ENCODE measurements around the gene SNX24. TPM values are rescaled to one million over a fixed set of nuclear protein-coding genes. Genes with fewer than 3 reads are reported as not detected.
"Not testable (repeated sequence)": the region's sequence is repeated elsewhere in the genome, so short reads cannot be mapped to it uniquely, and the experiment has no call there.

SNX24 gene
- total RNA-seq, 2 donors from 2014 or later = 9.8 to 13.3 TPM

GRCh38 chr5:122908108-122908507, 62.7 kb downstream of the SNX24 start:
- no peak for DNase-seq (ENCODE audit: low spot score)
- H3K4me1 ChIP-seq (replicated peaks) = no peaks in the 10 kb centered on the region
- 90% methylated on average over 6 of the region's 6 CpGs for WGBS
- no peak for TF ChIP-seq CTCF (IDR thresholded peaks at IDR 0.05)
- TF ChIP-seq POLR2A (IDR thresholded peaks at IDR 0.05) = no peak
- TF ChIP-seq POLR2AphosphoS5 (IDR thresholded peaks at IDR 0.05) = no peak
- no peaks in the 10 kb centered on the region for H3K9me3 ChIP-seq
- H3K4me3 ChIP-seq = no peak overlapping the region
- H3K36me3 ChIP-seq = no peaks in the 10 kb centered on the region
- no peak overlapping the region for H3K27ac ChIP-seq
- no peaks in the 10 kb centered on the region for H3K27me3 ChIP-seq (replicated peaks; ENCODE audit: insufficient read depth)
- intact Hi-C loops (cut with DNase I) = loop anchor here (10.0 kb wide), 1 partner anchor 177 kb away; the partner anchor contains the start of gene PRDM6

- Histone ChIP-seq H3K4me3 (no peak overlapping the region), H3K9me3 (no peaks in the 10 kb centered on the region), H3K4me1 (replicated peaks) (no peaks in the 10 kb centered on the region), H3K27me3 (replicated peaks; ENCODE audit: insufficient read depth) (no peaks in the 10 kb centered on the region), H3K36me3 (no peaks in the 10 kb centered on the region), H3K27ac (no peak overlapping the region)
- TF ChIP-seq POLR2AphosphoS5 (IDR thresholded peaks at IDR 0.05) (no peak), CTCF (IDR thresholded peaks at IDR 0.05) (no peak), POLR2A (IDR thresholded peaks at IDR 0.05) (no peak)
- intact Hi-C loops (cut with DNase I) = loop anchor here (10.0 kb wide), 1 partner anchor 176 kb away; the partner anchor contains the start of gene PRDM6
- no peak for DNase-seq (ENCODE audit: low spot score)
- WGBS = 90% methylated on average over 6 of the region's 6 CpGs
These were observed 63.2 kb downstream of the SNX24 start for GRCh38 chr5:122908662-122909061.

- no peaks in the 10 kb centered on the region for H3K36me3 ChIP-seq
- 92% methylated on average over 5 of the region's 5 CpGs for WGBS
- intact Hi-C loops (cut with DNase I) = loop anchor here (10.0 kb wide), 1 partner anchor 175 kb away; the partner anchor contains the start of gene PRDM6
- no peaks in the 10 kb centered on the region for H3K27me3 ChIP-seq (replicated peaks; ENCODE audit: insufficient read depth)
- TF ChIP-seq POLR2AphosphoS5 (IDR thresholded peaks at IDR 0.05) = no peak
- TF ChIP-seq POLR2A (IDR thresholded peaks at IDR 0.05) = no peak
- no peak for TF ChIP-seq CTCF (IDR thresholded peaks at IDR 0.05)
- H3K27ac ChIP-seq = no peak overlapping the region
- no peak for DNase-seq (ENCODE audit: low spot score)
- no peak overlapping the region for H3K4me3 ChIP-seq
- no peaks in the 10 kb centered on the region for H3K9me3 ChIP-seq
- H3K4me1 ChIP-seq (replicated peaks) = no peaks in the 10 kb centered on the region
These were observed 64.2 kb downstream of the SNX24 start for GRCh38 chr5:122909470-122910100.

- H3K4me1 ChIP-seq (replicated peaks); DNase-seq (ENCODE audit: low spot score); H3K9me3 ChIP-seq; H3K27ac ChIP-seq; intact Hi-C loops (cut with DNase I); H3K36me3 ChIP-seq; H3K4me3 ChIP-seq; H3K27me3 ChIP-seq (replicated peaks; ENCODE audit: insufficient read depth): not testable (repeated sequence)
- WGBS = over 99% methylated on average over 13 of the region's 20 CpGs
These were observed 68.0 kb downstream of the SNX24 start for GRCh38 chr5:122913436-122913835.

- H3K9me3 ChIP-seq = no peaks in the 10 kb centered on the region
- DNase-seq (ENCODE audit: low spot score) = no peak
- no peaks in the 10 kb centered on the region for H3K27me3 ChIP-seq (replicated peaks; ENCODE audit: insufficient read depth)
- 75% methylated on average over 5 of the region's 5 CpGs for WGBS
- no peak overlapping the region for H3K27ac ChIP-seq
- no peak for TF ChIP-seq POLR2AphosphoS5 (IDR thresholded peaks at IDR 0.05)
- no peak for TF ChIP-seq POLR2A (IDR thresholded peaks at IDR 0.05)
- TF ChIP-seq CTCF (IDR thresholded peaks at IDR 0.05) = no peak
- intact Hi-C loops (cut with DNase I) = no loop called here
- no peaks in the 10 kb centered on the region for H3K4me1 ChIP-seq (replicated peaks)
- no peak overlapping the region for H3K4me3 ChIP-seq
- no peaks in the 10 kb centered on the region for H3K36me3 ChIP-seq
These were observed 70.5 kb downstream of the SNX24 start for GRCh38 chr5:122915717-122916461.
